K562 (cell line): ENCODE measurements around the gene FAM53B. TPM values are rescaled to one million over a fixed set of nuclear protein-coding genes. Genes with fewer than 3 reads are reported as not detected.
A peak's percentile ranks its signal among the peaks of the same experiment; 100 is the strongest.

Source experiments
- BRF1 ChIP-seq: IDR thresholded peaks from 3 replicates; pipeline ENCODE4 v1.6.1; 2011; ENCODE audit warnings: borderline replicate concordance, mild to moderate bottlenecking; ENCODE audit not compliant: insufficient read length; ENCODE audit errors: extremely low read depth
- E2F6 ChIP-seq, 2 experiments: IDR thresholded peaks; 2 replicates each; pipeline ENCODE4 v1.6.1; 2011; ENCODE audit warnings: borderline replicate concordance in 1 of 2, control low read depth in 1 of 2, low read depth in 1 of 2, low read length in 1 of 2, mild to moderate bottlenecking in 1 of 2, mixed read lengths in 1 of 2, moderate library complexity in 1 of 2; ENCODE audit not compliant: insufficient read depth in 1 of 2, insufficient read length in 1 of 2, poor library complexity in 1 of 2, severe bottlenecking in 1 of 2; ENCODE audit errors: extremely low read depth in 1 of 2
- ELK3 ChIP-seq: fragments of 450-650 bp; formaldehyde crosslinking; IDR thresholded peaks from 2 replicates; pipeline ENCODE4 v1.4.0; 2020; ENCODE audit warnings: mild to moderate bottlenecking
- FOXP1 ChIP-seq: sonication (generic); formaldehyde crosslinking; IDR thresholded peaks from 2 replicates; pipeline ENCODE4 v1.8.0; 2022; ENCODE audit warnings: mild to moderate bottlenecking, missing genetic modification reagents
- HES1 ChIP-seq: fragments of 450-650 bp; IDR thresholded peaks from 2 replicates; pipeline ENCODE4 v1.6.1; 2016; ENCODE audit warnings: low read depth, mild to moderate bottlenecking, moderate library complexity
- LCOR ChIP-seq: sonication (generic); formaldehyde crosslinking; IDR thresholded peaks from 2 replicates; pipeline ENCODE4 v1.8.0; 2022; ENCODE audit warnings: mild to moderate bottlenecking, missing genetic modification reagents
- MCM3 ChIP-seq: fragments of 450-650 bp; IDR thresholded peaks from 2 replicates; pipeline ENCODE4 v1.6.1; 2016
- MYNN ChIP-seq, 2 experiments: sonication (generic); formaldehyde crosslinking in 1 of 2; IDR thresholded peaks; 2 replicates each; pipeline versions ENCODE4 v1.5.0 to v1.6.1; 2016 to 2020; ENCODE audit warnings: antibody characterized with exemption in 1 of 2, missing genetic modification reagents in 1 of 2
- NBN ChIP-seq: fragments of 450-650 bp; IDR thresholded peaks from 2 replicates; pipeline ENCODE4 v1.6.1; 2016; ENCODE audit warnings: low read depth, mild to moderate bottlenecking
- NCOA6 ChIP-seq: fragments of 450-650 bp; IDR thresholded peaks from 2 replicates; pipeline ENCODE4 v1.6.1; 2017; ENCODE audit warnings: mild to moderate bottlenecking
- NFXL1 ChIP-seq: fragments of 450-650 bp; formaldehyde crosslinking; IDR thresholded peaks from 2 replicates; pipeline ENCODE4 v1.4.0; 2021; ENCODE audit warnings: mild to moderate bottlenecking
- PBX2 ChIP-seq, 2 experiments: IDR thresholded peaks in 1 of 2; conservative IDR thresholded peaks in 1 of 2; 2 replicates each; pipeline ENCODE4 v1.6.1; 2016; ENCODE audit warnings: low read depth in 2 of 2, mild to moderate bottlenecking in 1 of 2, missing compliant biosample characterization in 1 of 2, missing genetic modification characterization in 1 of 2, moderate library complexity in 1 of 2
- PHF20 ChIP-seq: fragments of 450-650 bp; IDR thresholded peaks from 2 replicates; pipeline ENCODE4 v1.6.1; 2018; ENCODE audit not compliant: partially characterized antibody
- PRMT5 ChIP-seq: sonication (generic); formaldehyde crosslinking; IDR thresholded peaks from 2 replicates; pipeline ENCODE4 v1.5.0; 2020; ENCODE audit warnings: missing genetic modification reagents
- SMARCC2 ChIP-seq: fragments of 450-650 bp; IDR thresholded peaks from 2 replicates; pipeline ENCODE4 v1.6.1; 2017; ENCODE audit warnings: antibody characterized with exemption, moderate library complexity, mild to moderate bottlenecking, low read depth
- TAF1 ChIP-seq: IDR thresholded peaks from 2 replicates; pipeline ENCODE4 v1.6.1; 2011; ENCODE audit warnings: mild to moderate bottlenecking, low read length, moderate library complexity; ENCODE audit not compliant: insufficient read depth, control insufficient read depth, severe bottlenecking; ENCODE audit errors: extremely low read depth
- ZFX ChIP-seq: sonication (generic); formaldehyde crosslinking; IDR thresholded peaks from 2 replicates; pipeline ENCODE4 v1.8.0; 2022; ENCODE audit warnings: mild to moderate bottlenecking, missing genetic modification reagents, moderate library complexity
- ZNF134 ChIP-seq: fragments of 250-450 bp; sonication (Bioruptor Pico); conservative IDR thresholded peaks from 2 replicates; pipeline ENCODE4 v1.4.0; 2020
- polyA plus RNA-seq, 8 experiments: library from polyadenylated mRNA; depleted of rRNA in 4 of 8; stranded (reverse) in 5 of 8; unstranded in 3 of 8; fragments of >200 nt; fragmentation: Nextera tagmentation in 2 of 8; fragmentation: Illumina TruSeq in 1 of 8; extraction: Ambion mirVana in 2 of 8; extraction: Trizol in 1 of 8; gene quantifications; 2 replicates each; pipeline versions ENCODE4 v1.2.1 to v1.2.3, GENCODE V29; 2011 to 2014; ENCODE audit warnings: inconsistent platforms in 1 of 8, missing spikeins in 1 of 8
- total RNA-seq, 7 experiments: library from RNA; depleted of rRNA in 6 of 7; stranded (reverse); fragments of >200 nt in 6 of 7; fragmentation: Illumina TruSeq in 2 of 7; extraction: Trizol in 2 of 7; gene quantifications; 2 replicates each; pipeline versions ENCODE4 v1.2.1 to v1.2.3, GENCODE V29; 2011 to 2021; ENCODE audit warnings: low replicate concordance in 1 of 7
- TF ChIP-seq, protein P1 (sequence below): fragments of 250-450 bp; sonication (Bioruptor Pico); IDR thresholded peaks from 2 replicates; pipeline ENCODE4 v1.8.0; 2021; ENCODE audit warnings: moderate library complexity, mild to moderate bottlenecking, inconsistent platforms

FAM53B gene
- total and polyA plus RNA-seq, 9 of the 15 experiments (the other 6 are each of a cell fraction or from before 2014, with no cell fraction given): 0.03 to 16.5 (median 5.0) TPM

GRCh38 chr10:124588736-124589490, 155.3 kb downstream of the FAM53B start (continued):
- TF ChIP-seq, protein P1, sequence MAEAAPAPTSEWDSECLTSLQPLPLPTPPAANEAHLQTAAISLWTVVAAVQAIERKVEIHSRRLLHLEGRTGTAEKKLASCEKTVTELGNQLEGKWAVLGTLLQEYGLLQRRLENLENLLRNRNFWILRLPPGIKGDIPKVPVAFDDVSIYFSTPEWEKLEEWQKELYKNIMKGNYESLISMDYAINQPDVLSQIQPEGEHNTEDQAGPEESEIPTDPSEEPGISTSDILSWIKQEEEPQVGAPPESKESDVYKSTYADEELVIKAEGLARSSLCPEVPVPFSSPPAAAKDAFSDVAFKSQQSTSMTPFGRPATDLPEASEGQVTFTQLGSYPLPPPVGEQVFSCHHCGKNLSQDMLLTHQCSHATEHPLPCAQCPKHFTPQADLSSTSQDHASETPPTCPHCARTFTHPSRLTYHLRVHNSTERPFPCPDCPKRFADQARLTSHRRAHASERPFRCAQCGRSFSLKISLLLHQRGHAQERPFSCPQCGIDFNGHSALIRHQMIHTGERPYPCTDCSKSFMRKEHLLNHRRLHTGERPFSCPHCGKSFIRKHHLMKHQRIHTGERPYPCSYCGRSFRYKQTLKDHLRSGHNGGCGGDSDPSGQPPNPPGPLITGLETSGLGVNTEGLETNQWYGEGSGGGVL (CRISPR knock-in tag): no peak
- TF ChIP-seq MCM3 (no peak), PHF20 (no peak), TAF1 (no peak), SMARCC2 (peak; percentile 80; the same call in 1 of the 2 replicates), NFXL1 (CRISPR knock-in tag) (no peak), ELK3 (no peak), ZFX (CRISPR knock-in tag) (peak; percentile 47), BRF1 (no peak), NBN (no peak), MYNN (IDR thresholded peaks at IDR 0.05) (peak; percentile 58; the same call in 1 of the 2 replicates), MYNN (CRISPR knock-in tag; IDR thresholded peaks at IDR 0.05) (no peak), NCOA6 (no peak), FOXP1 (CRISPR knock-in tag) (no peak), LCOR (CRISPR knock-in tag) (peak; percentile 85; the same call in 1 of the 2 replicates), PRMT5 (CRISPR knock-in tag) (no peak), ZNF134 (CRISPR knock-in tag) (peak; percentile 55; the same call in 1 of the 2 replicates), E2F6 (IDR thresholded peaks at IDR 0.05; ENCODE audit: borderline replicate concordance in 1 of 2, extremely low read depth in 1 of 2, insufficient read depth in 1 of 2, insufficient read length in 1 of 2, low read depth in 1 of 2, low read length in 1 of 2, poor library complexity in 1 of 2, severe bottlenecking in 1 of 2) (no peak), PBX2 (CRISPR knock-in tag; IDR thresholded peaks at IDR 0.05; ENCODE audit: low read depth) (peak; percentile 55), PBX2 (tag; conservative IDR thresholded peaks at IDR 0.05; ENCODE audit: low read depth) (peak; percentile 97), HES1 (no peak)
